Measurements from ENCODE around the gene IFT57.

The IFT57 gene

GRCh38 chr3:108133858-108134554, 88.2 kb downstream of the IFT57 start:
- H2AFZ ChIP-seq (ENCODE audit: low read depth, low read length, severe bottlenecking): no peak overlapping the region
- no peaks in the 10 kb centered on the region for H3F3A ChIP-seq (ENCODE audit: insufficient read depth)
- H3K79me2 ChIP-seq (ENCODE audit: insufficient read depth, low read length): peaks cover 20% of the 10 kb centered on the region; the same call in 1 of the 2 replicates
- H3K9me2 ChIP-seq (replicated peaks; ENCODE audit: insufficient read depth, low read length): no peaks in the 10 kb centered on the region
- H3K27me3 ChIP-seq (ENCODE audit: low read length): no peaks in the 10 kb centered on the region
- no peaks in the 10 kb centered on the region for H4K20me1 ChIP-seq (ENCODE audit: low read depth, low read length)
- H3K4me2 ChIP-seq (ENCODE audit: low read depth, low read length, poor library complexity, severe bottlenecking): peak overlapping the region; percentile 28
- H3K9ac ChIP-seq (ENCODE audit: low read length): no peak overlapping the region
- no peaks in the 10 kb centered on the region for H3K9me3 ChIP-seq (ENCODE audit: insufficient read depth, low read length)
- no peak overlapping the region for H3K4me3 ChIP-seq (ENCODE audit: insufficient read depth, low read length, poor library complexity, severe bottlenecking)
- peaks cover 11% of the 10 kb centered on the region; the same call in 1 of the 2 replicates for H3K36me3 ChIP-seq (ENCODE audit: low read length)
- no peak overlapping the region for H3K27ac ChIP-seq (ENCODE audit: low read depth, low read length)
- no peak for TF ChIP-seq CTCF (IDR thresholded peaks at IDR 0.05; ENCODE audit: insufficient read depth, low read length, poor library complexity, severe bottlenecking)
- no peak for TF ChIP-seq EZH2phosphoT487 (conservative IDR thresholded peaks at IDR 0.05; ENCODE audit: low read length)

- H3F3A ChIP-seq (ENCODE audit: insufficient read depth): no peaks in the 10 kb centered on the region
- H4K20me1 ChIP-seq (ENCODE audit: low read depth, low read length): no peaks in the 10 kb centered on the region
- H3K27ac ChIP-seq (ENCODE audit: low read depth, low read length): no peak overlapping the region
- peaks cover 20% of the 10 kb centered on the region; the same call in 1 of the 2 replicates for H3K79me2 ChIP-seq (ENCODE audit: insufficient read depth, low read length)
- H3K9me3 ChIP-seq (ENCODE audit: insufficient read depth, low read length): no peaks in the 10 kb centered on the region
- peak overlapping the region; percentile 28 for H3K4me2 ChIP-seq (ENCODE audit: low read depth, low read length, poor library complexity, severe bottlenecking)
- no peak overlapping the region for H3K4me3 ChIP-seq (ENCODE audit: insufficient read depth, low read length, poor library complexity, severe bottlenecking)
- H3K9ac ChIP-seq (ENCODE audit: low read length): no peak overlapping the region
- H3K9me2 ChIP-seq (replicated peaks; ENCODE audit: insufficient read depth, low read length): no peaks in the 10 kb centered on the region
- TF ChIP-seq CTCF (IDR thresholded peaks at IDR 0.05; ENCODE audit: insufficient read depth, low read length, poor library complexity, severe bottlenecking): no peak
- no peak for TF ChIP-seq EZH2phosphoT487 (conservative IDR thresholded peaks at IDR 0.05; ENCODE audit: low read length)
- H3K36me3 ChIP-seq (ENCODE audit: low read length): peaks cover 11% of the 10 kb centered on the region; the same call in 1 of the 2 replicates
- no peak overlapping the region for H2AFZ ChIP-seq (ENCODE audit: low read depth, low read length, severe bottlenecking)
- H3K27me3 ChIP-seq (ENCODE audit: low read length): no peaks in the 10 kb centered on the region
These were observed 89.2 kb downstream of the IFT57 start for GRCh38 chr3:108133048-108133369.

GRCh38 chr3:108131475-108132134, 90.6 kb downstream of the IFT57 start:
- Histone ChIP-seq H3F3A (ENCODE audit: insufficient read depth) (no peaks in the 10 kb centered on the region), H2AFZ (ENCODE audit: low read depth, low read length, severe bottlenecking) (no peak overlapping the region), H3K27ac (ENCODE audit: low read depth, low read length) (no peak overlapping the region)

More at GRCh38 chr3:108131475-108132134, 90.6 kb downstream of the IFT57 start:
- Histone ChIP-seq H4K20me1 (ENCODE audit: low read depth, low read length) (no peaks in the 10 kb centered on the region), H3K9me2 (replicated peaks; ENCODE audit: insufficient read depth, low read length) (no peaks in the 10 kb centered on the region), H3K27me3 (ENCODE audit: low read length) (no peaks in the 10 kb centered on the region), H3K4me2 (ENCODE audit: low read depth, low read length, poor library complexity, severe bottlenecking) (no peak overlapping the region), H3K9ac (ENCODE audit: low read length) (no peak overlapping the region), H3K9me3 (ENCODE audit: insufficient read depth, low read length) (no peaks in the 10 kb centered on the region), H3K4me3 (ENCODE audit: insufficient read depth, low read length, poor library complexity, severe bottlenecking) (no peak overlapping the region), H3K36me3 (ENCODE audit: low read length) (peaks cover 14% of the 10 kb centered on the region; the same call in 1 of the 2 replicates), H3K79me2 (ENCODE audit: insufficient read depth, low read length) (peaks cover 30% of the 10 kb centered on the region; the same call in 1 of the 2 replicates)
- no peak for TF ChIP-seq CTCF (IDR thresholded peaks at IDR 0.05; ENCODE audit: insufficient read depth, low read length, poor library complexity, severe bottlenecking)
- no peak for TF ChIP-seq EZH2phosphoT487 (conservative IDR thresholded peaks at IDR 0.05; ENCODE audit: low read length)

All from SU-DHL-6 (cell line).